HEK293T (cell line): ENCODE measurements around the gene PGM2.
"Not testable (repeated sequence)": the region's sequence is repeated elsewhere in the genome, so short reads cannot be mapped to it uniquely, and the experiment has no call there.

ENCODE experiments used
- CTCF ChIA-PET: fragments of 350-600 bp; formaldehyde crosslinking; extraction: SDS; loops from one replicate; lab custom pipeline; 2021; ENCODE audit warnings: antibody characterized with exemption, inconsistent platforms; lab: Yijun Ruan, JAX
- POLR2A ChIA-PET: fragments of 350-600 bp; formaldehyde crosslinking; extraction: SDS; loops from one replicate; lab custom pipeline; 2020; ENCODE audit warnings: antibody characterized with exemption, inconsistent platforms; lab: Yijun Ruan, JAX
- DNase-seq: peaks from one replicate; pipeline ENCODE4 v3.0.0; 2012; ENCODE audit warnings: mixed read lengths; ENCODE audit errors: extremely low spot score
- ARNT ChIP-seq: fragments of 450-650 bp; IDR thresholded peaks from 2 replicates; pipeline ENCODE4 v1.6.1; 2017; ENCODE audit warnings: mild to moderate bottlenecking
- BHLHE40 ChIP-seq: fragments of 450-650 bp; IDR thresholded peaks from 2 replicates; pipeline ENCODE4 v1.6.1; 2016; ENCODE audit warnings: mild to moderate bottlenecking, moderate library complexity, borderline replicate concordance
- CTBP1 ChIP-seq: fragments of 450-650 bp; IDR thresholded peaks from 2 replicates; pipeline ENCODE4 v1.6.1; 2016; ENCODE audit warnings: borderline replicate concordance
- ELF4 ChIP-seq: fragments of 450-650 bp; IDR thresholded peaks from 2 replicates; pipeline ENCODE4 v1.6.1; 2017; ENCODE audit warnings: antibody characterized with exemption
- FOXA1 ChIP-seq: fragments of 450-650 bp; IDR thresholded peaks from 2 replicates; pipeline ENCODE4 v1.6.1; 2016; ENCODE audit warnings: mild to moderate bottlenecking
- FOXK2 ChIP-seq: fragments of 450-650 bp; IDR thresholded peaks from 2 replicates; pipeline ENCODE4 v1.6.1; 2016; ENCODE audit warnings: mild to moderate bottlenecking
- FOXM1 ChIP-seq: fragments of 450-650 bp; IDR thresholded peaks from 2 replicates; pipeline ENCODE4 v1.6.1; 2017; ENCODE audit warnings: mild to moderate bottlenecking, borderline replicate concordance
- HDGF ChIP-seq: fragments of 450-650 bp; IDR thresholded peaks from 2 replicates; pipeline ENCODE4 v1.6.1; 2017; ENCODE audit warnings: antibody characterized with exemption, borderline replicate concordance
- L3MBTL2 ChIP-seq: fragments of 450-650 bp; conservative IDR thresholded peaks from 2 replicates; pipeline ENCODE4 v1.6.1; 2016; ENCODE audit warnings: mild to moderate bottlenecking
- LEF1 ChIP-seq: fragments of 450-650 bp; IDR thresholded peaks from 2 replicates; pipeline ENCODE4 v1.6.1; 2017; ENCODE audit warnings: mild to moderate bottlenecking, borderline replicate concordance
- NFRKB ChIP-seq: fragments of 450-650 bp; IDR thresholded peaks from 2 replicates; pipeline ENCODE4 v1.6.1; 2016; ENCODE audit warnings: mild to moderate bottlenecking, moderate library complexity
- SP1 ChIP-seq: fragments of 450-650 bp; IDR thresholded peaks from 2 replicates; pipeline ENCODE4 v1.6.1; 2017
- SUZ12 ChIP-seq: fragments of 450-650 bp; IDR thresholded peaks from 2 replicates; pipeline ENCODE4 v1.6.1; 2016; ENCODE audit warnings: mild to moderate bottlenecking
- TARDBP ChIP-seq: fragments of 450-650 bp; IDR thresholded peaks from 2 replicates; pipeline ENCODE4 v1.6.1; 2016
- ZNF384 ChIP-seq: fragments of 450-650 bp; IDR thresholded peaks from 2 replicates; pipeline ENCODE4 v1.6.1; 2016
- TF ChIP-seq, protein P1 (sequence below): fragments of 450-650 bp; IDR thresholded peaks from 2 replicates; pipeline ENCODE4 v1.6.1; 2016

The PGM2 gene

DNA sequence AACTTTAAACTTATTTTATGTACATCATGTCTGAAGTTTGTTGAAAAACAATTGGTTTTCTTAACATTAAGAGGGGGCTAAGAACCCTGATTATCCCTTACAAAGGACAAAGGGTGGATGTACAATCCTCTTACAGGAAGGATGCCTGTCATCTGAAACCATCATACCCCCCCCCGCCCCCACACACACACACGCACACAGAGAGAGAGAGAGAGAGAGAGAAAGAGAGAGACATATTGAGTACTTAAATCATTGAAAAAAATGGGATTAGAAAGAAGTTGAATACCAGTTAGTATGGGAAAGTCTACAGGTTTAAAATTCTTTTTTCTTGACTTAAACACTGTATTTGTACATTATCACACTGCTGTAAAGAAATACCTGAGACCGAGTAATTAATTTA lies 10.9 kb upstream of the PGM2 start:
- CTCF ChIA-PET, result no interaction called here
- POLR2A ChIA-PET, result no interaction called here
- TF ChIP-seq TARDBP, result no peak
- no peak for TF ChIP-seq CTBP1
- TF ChIP-seq FOXM1, result no peak
- no peak for TF ChIP-seq ELF4
- no peak for TF ChIP-seq NFRKB
- no peak for TF ChIP-seq HDGF
- TF ChIP-seq, protein P1, sequence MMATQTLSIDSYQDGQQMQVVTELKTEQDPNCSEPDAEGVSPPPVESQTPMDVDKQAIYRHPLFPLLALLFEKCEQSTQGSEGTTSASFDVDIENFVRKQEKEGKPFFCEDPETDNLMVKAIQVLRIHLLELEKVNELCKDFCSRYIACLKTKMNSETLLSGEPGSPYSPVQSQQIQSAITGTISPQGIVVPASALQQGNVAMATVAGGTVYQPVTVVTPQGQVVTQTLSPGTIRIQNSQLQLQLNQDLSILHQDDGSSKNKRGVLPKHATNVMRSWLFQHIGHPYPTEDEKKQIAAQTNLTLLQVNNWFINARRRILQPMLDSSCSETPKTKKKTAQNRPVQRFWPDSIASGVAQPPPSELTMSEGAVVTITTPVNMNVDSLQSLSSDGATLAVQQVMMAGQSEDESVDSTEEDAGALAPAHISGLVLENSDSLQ, result no peak
- TF ChIP-seq SP1, result no peak
- no peak for TF ChIP-seq L3MBTL2
- TF ChIP-seq SUZ12, result no peak
- DNase-seq, result no peak

DNA sequence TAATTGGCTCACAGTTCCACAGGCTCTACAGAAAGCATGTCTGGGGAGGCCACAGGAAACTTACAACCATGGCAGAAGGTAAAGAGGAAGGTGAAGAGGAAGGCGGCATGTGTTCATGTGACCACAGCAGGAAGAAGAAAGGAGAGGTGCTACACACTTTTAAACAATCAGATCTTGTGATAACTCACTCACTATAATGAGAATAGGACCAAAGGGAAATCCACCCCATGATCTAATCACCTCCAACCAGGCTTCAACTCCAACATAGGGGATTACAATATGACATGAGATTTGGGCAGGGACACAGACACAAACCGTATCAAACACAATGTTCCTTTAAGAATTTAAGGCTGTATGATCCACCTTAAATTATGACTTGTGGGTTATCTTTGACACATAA lies 10.5 kb upstream of the PGM2 start:
- TF ChIP-seq LEF1 (no peak), HDGF (no peak), FOXM1 (no peak), TARDBP (no peak), CTBP1 (no peak)
- DNase-seq, result no peak
- CTCF ChIA-PET, result no interaction called here
- POLR2A ChIA-PET, result no interaction called here

DNA sequence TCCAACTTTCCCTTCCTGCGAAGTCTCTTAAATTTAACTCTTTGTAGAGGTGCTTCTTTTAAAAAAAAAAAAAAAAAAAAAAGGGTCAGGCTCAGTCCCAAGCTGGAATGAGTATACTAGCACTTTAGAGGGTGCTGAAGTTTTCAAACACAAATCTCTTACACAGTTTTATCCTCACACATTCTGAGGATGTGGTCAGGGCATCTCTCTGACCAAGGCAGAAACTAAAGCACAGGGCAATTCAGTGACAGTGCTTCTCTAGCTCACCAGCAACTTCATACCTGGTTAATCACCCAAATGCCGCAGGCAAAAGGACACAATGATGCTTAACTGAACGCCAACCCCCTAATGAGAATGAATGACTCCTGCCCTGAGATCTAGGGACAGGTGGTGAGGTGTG lies 9.8 kb upstream of the PGM2 start:
- CTCF ChIA-PET, result no interaction called here
- TF ChIP-seq ARNT (no peak), HDGF (no peak), L3MBTL2 (no peak), BHLHE40 (no peak), SUZ12 (no peak), ZNF384 (no peak), CTBP1 (no peak)
- POLR2A ChIA-PET, result no interaction called here
- no peak for DNase-seq

DNA sequence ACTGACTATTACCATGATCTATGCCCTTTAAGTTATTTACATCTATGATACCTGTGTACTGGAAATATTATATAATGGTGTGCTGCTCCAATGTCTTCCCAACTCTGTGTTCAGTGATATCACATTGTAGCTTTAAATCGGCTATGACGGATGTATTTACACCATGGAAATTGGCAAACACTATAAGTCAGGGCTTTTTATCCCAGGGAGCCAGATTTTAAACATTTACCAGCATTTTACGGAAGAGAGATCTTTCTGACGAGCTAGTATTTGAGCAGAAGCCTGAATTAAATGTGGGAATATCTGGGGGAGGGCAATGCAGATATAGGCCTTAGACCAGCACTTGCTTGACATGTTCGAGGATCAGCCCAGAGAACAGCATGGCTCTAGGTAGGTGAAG lies 7.7 kb upstream of the PGM2 start:
- DNase-seq, result no peak
- ChIA-PET CTCF (no interaction called here), POLR2A (no interaction called here)
- TF ChIP-seq CTBP1 (no peak), ARNT (no peak), BHLHE40 (no peak), FOXK2 (no peak), ELF4 (no peak), FOXA1 (no peak), SP1 (no peak), HDGF (no peak), ZNF384 (no peak), L3MBTL2 (no peak), SUZ12 (no peak)
- TF ChIP-seq, protein P1, result no peak

DNA sequence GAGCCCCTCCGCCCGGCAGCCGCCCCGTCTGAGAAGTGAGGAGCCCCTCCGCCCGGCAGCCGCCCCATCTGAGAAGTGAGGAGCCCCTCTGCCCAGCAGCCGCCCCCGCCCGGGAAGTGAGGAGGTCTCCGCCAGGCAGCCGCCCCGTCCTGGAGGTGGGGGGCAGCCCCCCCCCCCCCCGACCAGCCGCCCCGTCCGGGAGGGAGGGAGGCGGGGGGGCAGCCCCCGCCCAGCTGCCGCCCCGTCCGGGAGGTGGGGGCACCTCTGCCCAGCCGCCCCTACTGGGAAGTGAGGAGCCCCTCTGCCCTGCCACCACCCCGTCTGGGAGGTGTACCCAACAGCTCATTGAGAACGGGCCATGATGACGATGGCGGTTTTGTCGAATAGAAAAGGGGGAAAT lies 6.0 kb upstream of the PGM2 start:
- DNase-seq, POLR2A ChIA-PET, CTCF ChIA-PET: not testable (repeated sequence)

DNA sequence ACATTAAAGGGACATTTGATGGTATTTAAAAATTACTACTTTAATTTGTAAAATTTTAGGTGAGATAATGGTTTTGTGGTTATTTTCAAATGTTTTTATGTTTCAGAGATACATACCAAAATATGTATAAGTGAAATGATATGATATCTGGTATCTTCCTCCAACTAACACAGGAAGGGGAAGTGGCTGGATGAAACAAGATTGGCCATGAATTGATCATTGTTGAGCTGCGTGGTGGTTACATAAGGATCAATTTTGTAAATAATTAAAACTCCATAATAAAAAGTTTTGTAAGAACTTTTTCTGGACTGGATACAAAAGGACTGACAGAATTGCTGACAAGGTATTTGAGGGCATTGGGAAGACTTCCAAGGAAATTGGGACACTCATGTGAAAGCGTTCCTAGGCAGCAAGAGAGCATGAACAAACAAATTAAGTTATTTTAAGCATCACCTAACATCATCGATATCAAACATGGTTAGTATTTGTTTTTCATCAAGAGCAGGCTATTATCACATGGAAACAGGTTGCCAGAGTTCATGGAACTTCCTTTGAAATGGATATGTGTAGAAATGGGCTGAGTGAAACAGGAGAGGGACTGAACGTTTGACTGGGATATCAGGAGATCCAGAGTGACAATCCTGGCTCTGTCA lies 4.4 kb upstream of the PGM2 start:
- ChIA-PET CTCF (no interaction called here), POLR2A (no interaction called here)
- DNase-seq, result no peak
- TF ChIP-seq LEF1 (no peak), TARDBP (no peak), BHLHE40 (no peak), SUZ12 (no peak), SP1 (no peak)
- TF ChIP-seq, protein P1, result no peak

DNA sequence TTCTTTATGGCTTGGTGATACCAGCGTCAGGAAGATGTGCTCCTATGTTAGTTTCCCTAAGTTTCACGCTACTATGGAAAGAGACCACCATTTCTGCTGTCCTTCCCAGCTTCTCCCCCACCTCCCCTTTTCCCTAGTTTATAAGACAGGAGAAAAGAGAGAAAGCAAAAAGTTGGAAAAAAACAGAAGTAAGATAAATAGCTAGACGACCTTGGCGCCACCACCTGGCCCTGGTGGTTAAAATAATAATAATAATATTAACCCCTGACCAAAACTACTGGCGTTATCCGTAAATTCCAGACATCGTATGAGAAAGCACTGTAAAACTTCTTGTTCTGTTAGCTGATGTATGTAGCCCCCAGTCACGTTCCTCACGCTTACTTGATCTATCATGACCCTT lies 985 bp upstream of the PGM2 start:
- not testable (repeated sequence) for DNase-seq
- ChIA-PET POLR2A (interaction anchor here (0.9 to 1.8 kb wide), 6 partner anchors 9 to 372 kb away, joined by 3 to 6 read pairs (median 4); a partner anchor contains a TSS), CTCF (interaction anchor here (0.6 to 1.5 kb wide), 3 partner anchors 18 to 222 kb away, joined by 3 to 4 read pairs (median 3); no protein-coding TSS in a partner anchor)
